H7 (cell line): Measurements from ENCODE around the gene IFT122. TPM values are rescaled to one million over a fixed set of nuclear protein-coding genes. Genes with fewer than 3 reads are reported as not detected.

Source experiments
- DNase-seq: peaks from one replicate; pipeline ENCODE4 v3.0.0; 2012
- H3K27me3 ChIP-seq: 2 replicates; pipeline ENCODE4 v1.6.0; 2011; ENCODE audit warnings: mild to moderate bottlenecking, low read length; ENCODE audit not compliant: control insufficient read depth, insufficient read depth
- H3K36me3 ChIP-seq: replicated peaks from 2 replicates; pipeline ENCODE4 v1.5.1; 2011; ENCODE audit warnings: low read length; ENCODE audit not compliant: control insufficient read depth, insufficient read depth
- H3K4me3 ChIP-seq: 2 replicates; pipeline ENCODE4 v1.5.1; 2011; ENCODE audit warnings: low read depth, mild to moderate bottlenecking, control low read depth, low read length, moderate library complexity; ENCODE audit not compliant: insufficient read depth
- total RNA-seq: library from RNA; depleted of rRNA; stranded (reverse); fragments of >200 nt; shearing (Covaris generic); gene quantifications from 2 replicates; pipeline ENCODE4 v1.2.3, GENCODE V29; 2014; rRNA removed

The IFT122 gene
- total RNA-seq, 1 experiment from 2014 or later, result 22.0 TPM

GRCh38 chr3:129563332-129563731 is 123.3 kb downstream of the IFT122 start:
- no peaks in the 10 kb centered on the region for H3K27me3 ChIP-seq
- H3K36me3 ChIP-seq, result peaks cover 2% of the 10 kb centered on the region
- no peak for DNase-seq
- no peak overlapping the region for H3K4me3 ChIP-seq

- Histone ChIP-seq H3K4me3 (no peak overlapping the region), H3K36me3 (no peaks in the 10 kb centered on the region; the same call in none of the 2 replicates), H3K27me3 (no peaks in the 10 kb centered on the region)
- no peak for DNase-seq
These were observed 124.0 kb downstream of the IFT122 start for GRCh38 chr3:129563850-129564535.

DNA sequence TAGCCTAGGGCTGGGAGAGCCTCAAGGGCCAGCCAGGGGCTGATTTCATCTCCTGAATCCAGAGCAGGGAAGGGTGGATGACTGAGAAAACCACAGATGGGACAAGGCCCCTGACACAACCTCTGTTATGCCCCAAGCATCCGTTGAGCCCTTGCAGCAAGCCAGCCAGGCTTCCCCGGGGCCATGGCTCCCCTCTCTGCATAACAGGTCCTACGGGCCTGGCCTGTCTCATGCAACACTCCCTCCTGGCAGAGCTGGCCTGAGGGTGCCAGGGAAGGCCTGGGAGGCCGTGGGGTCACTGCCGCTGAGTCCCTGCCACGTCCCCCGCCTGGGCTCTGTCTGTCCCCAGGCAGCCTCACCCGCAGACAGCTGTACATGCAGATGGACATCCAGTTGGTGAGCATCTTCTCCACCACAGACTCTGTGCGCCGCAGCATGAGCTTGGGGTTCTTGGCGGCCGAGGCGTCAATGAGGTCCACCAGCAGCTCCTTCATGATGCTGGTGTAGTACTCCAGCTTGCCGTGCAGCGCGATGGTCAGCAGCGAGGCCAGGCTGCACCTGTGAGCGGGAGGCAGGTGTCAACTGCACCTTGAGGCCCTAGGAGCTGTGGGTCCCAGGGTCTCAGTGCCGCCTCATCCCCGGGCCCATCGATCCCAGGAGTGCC is 125.1 kb downstream of the IFT122 start:
- H3K36me3 ChIP-seq, result no peaks in the 10 kb centered on the region; the same call in 1 of the 2 replicates
- no peaks in the 10 kb centered on the region for H3K27me3 ChIP-seq
- DNase-seq, result no peak
- no peak overlapping the region for H3K4me3 ChIP-seq

- Histone ChIP-seq H3K36me3 (no peaks in the 10 kb centered on the region; the same call in 1 of the 2 replicates), H3K4me3 (no peak overlapping the region), H3K27me3 (no peaks in the 10 kb centered on the region)
- DNase-seq, result no peak
These were observed 125.9 kb downstream of the IFT122 start for GRCh38 chr3:129565902-129566301.

DNA sequence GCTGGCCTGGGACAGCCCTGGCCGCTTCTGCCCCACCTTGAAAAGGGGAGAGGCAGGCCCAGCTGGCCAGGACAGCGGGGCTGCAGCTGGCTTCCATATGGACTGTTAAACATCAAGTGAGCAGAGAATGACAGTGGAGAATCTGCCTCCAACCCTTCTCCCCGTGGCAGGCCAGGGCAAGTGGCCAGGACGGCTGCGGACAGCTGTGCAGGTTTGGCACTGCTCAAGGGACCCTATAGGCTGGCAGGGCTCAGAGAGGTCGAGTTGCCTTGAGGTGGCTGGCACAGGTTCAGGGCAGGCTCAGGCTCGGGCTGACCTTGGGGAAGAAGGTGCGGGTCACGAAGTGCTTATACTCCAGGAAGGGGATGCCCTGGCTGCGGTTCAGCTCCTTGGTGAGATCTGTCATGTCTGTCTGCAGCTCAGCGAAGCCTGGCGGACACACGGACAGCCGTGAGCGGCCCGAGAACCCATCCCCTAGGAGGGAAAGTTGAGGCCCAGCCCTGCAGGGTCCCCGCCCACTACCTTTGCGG is 127.2 kb downstream of the IFT122 start:
- no peaks in the 10 kb centered on the region; the same call in 1 of the 2 replicates for H3K36me3 ChIP-seq
- no peak for DNase-seq

DNA sequence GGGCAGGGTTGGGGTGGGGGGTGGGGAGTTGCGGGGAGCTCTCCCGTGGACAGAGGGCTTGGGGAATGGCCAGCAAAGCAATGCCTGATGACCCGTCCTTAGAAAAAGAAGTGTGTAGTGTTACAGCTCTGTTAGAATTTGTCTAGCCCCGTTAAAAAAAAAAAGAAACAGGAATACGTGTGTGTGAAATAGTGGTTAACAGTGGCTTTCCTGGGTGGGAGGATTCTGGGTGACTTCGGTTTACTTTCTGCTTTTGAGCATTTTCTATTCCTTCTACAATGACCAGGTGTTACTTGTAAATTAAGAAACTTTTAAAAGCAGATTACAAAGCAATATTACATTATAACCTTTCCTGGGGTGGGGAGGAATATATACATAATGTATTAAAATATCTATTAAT is 127.9 kb downstream of the IFT122 start:
- H3K4me3 ChIP-seq, result no peak overlapping the region
- no peaks in the 10 kb centered on the region for H3K27me3 ChIP-seq
- H3K36me3 ChIP-seq, result no peaks in the 10 kb centered on the region; the same call in 1 of the 2 replicates
- no peak for DNase-seq

More for the DNA sequence above, 127.2 kb downstream of the IFT122 start:
- no peak overlapping the region for H3K4me3 ChIP-seq
- H3K27me3 ChIP-seq, result no peaks in the 10 kb centered on the region

DNA sequence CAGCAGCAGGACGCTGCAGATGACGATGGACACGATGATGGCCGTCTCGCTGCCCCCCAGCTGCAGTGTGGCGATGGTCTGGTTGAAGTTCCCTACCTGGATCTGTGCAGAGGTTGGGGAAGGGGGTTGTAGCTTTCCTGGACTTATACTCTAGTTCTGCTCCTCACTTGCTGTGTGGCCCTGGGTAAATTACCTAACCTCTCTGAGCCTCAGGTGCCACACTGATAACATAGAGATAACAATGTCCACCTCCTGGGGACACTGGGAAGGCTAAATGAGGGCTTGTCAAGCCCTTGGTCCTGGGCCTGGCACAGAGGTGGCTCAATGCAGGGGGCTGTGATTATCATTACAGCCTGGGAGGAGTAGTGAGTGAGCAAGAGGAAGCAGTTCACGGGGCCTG is 129.8 kb downstream of the IFT122 start:
- no peak overlapping the region for H3K4me3 ChIP-seq
- no peaks in the 10 kb centered on the region for H3K27me3 ChIP-seq
- no peaks in the 10 kb centered on the region; the same call in 1 of the 2 replicates for H3K36me3 ChIP-seq
- DNase-seq, result no peak

Other genes starting within 250 kb of the IFT122 start
- gene COPG1, start 190.6 kb upstream of the IFT122 start, total RNA-seq, result 138 TPM in 2 replicates
- gene HMCES, start 161.4 kb upstream of the IFT122 start, total RNA-seq, result 28.1 and 32.0 TPM in 2 replicates
- 0.10 and 0.44 TPM in 2 replicates for gene EFCAB12, start 11.6 kb upstream of the IFT122 start, total RNA-seq
- 25.1 and 37.4 TPM in 2 replicates for gene MBD4, start 276 bp upstream of the IFT122 start, total RNA-seq
- gene RHO, start 88.4 kb downstream of the IFT122 start, total RNA-seq, result 0.17 TPM in 1 of 2 replicates, not detected in the other
- not detected in 2 replicates for gene H1-8, start 103.0 kb downstream of the IFT122 start, total RNA-seq
- gene PLXND1, start 166.5 kb downstream of the IFT122 start, total RNA-seq, result 59.0 and 70.4 TPM in 2 replicates